Tongue (tissue), 2 donors: ENCODE data around the gene PEAK1. TPM values are rescaled to one million over a fixed set of nuclear protein-coding genes. Genes with fewer than 3 reads are reported as not detected.

Experiments used
- DNase-seq: peaks from one replicate; pipeline ENCODE4 v3.0.0-alpha.2; 2015
- total RNA-seq: library from RNA; depleted of rRNA; stranded (reverse); fragments of >200 nt; gene quantifications from one replicate; pipeline ENCODE4 v1.2.3, GENCODE V29; 2014

The PEAK1 gene
- total RNA-seq, 1 donor from 2014 or later: 77.6 TPM

- DNase-seq: no peak
Observed at GRCh38 chr15:77126529-77127326, 293.2 kb downstream of the PEAK1 start.

DNA sequence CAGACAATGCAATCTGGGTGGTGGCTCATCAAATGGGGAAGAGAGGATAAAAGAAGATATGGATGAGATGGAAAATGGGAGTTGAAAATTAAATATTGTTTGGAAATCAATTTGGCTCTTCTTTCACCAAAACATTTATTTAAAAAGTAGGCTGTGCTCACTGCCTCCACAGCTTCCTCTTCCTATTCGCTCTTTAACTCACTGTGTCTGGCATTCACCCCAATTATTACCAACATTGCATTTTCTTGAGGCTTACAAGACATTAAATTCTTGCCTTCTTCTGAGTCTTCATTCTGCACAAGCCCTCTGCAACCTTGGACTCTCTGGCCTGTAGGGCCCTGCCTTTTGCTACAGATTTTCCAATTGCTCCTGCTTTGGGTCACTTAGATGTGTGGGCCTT, 296.1 kb downstream of the PEAK1 start:
- DNase-seq: no peak

DNA sequence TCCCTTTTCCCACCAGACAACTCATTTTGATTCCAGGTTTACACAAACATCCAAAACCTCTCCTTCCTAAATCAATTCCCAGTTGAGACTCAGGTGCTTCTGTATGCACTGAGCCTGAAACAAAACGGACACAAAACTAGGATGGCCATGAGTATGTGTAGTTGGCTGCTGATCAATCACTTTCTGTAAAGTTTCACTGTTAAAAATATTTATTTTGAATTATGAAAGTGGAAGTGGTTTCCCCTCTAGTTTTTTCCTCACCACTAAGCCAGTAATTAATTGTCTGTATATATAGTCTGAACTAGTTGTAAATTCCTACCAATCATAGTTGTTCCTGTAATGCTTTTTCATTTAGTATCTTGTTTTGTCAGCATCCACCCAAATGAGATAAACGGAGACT, 297.3 kb downstream of the PEAK1 start:
- no peak for DNase-seq

DNA sequence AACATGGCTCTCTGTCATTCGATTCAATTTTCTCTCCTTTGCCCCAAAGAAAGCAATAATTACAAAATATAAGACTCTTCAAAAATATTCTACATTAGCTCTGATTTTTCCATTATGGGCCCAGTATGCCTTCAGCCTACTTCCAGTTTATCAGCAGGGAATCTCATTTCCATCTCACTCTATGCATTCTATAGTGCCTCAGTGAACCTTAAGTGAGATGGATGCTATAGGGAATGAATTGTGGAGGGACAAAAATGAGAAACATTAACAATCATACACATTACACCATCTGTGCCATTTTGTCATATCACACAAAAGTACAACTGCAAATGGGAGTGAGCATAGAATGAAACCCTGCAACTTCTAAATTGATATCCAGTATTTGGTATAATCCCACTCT, 298.3 kb downstream of the PEAK1 start:
- no peak for DNase-seq

DNA sequence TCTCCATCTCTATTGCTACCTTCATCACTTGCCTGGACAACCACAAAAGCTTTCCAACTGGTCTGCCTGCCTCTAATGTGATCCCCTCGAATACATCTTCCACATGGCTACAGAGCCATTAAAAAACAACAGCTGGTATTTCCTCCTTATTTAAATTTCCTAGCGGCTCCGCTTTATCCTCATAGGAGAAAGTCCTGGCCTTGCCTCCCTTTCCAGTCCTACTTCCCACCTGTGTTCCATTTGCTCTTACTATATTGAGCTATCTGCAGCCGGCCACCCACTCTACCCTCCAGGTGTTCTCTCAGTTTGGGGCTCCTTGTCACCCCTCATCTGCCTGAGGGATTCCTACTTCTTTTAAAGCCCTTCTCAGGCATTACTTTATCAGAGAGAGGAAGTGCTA, 299.3 kb downstream of the PEAK1 start:
- no peak for DNase-seq

DNA sequence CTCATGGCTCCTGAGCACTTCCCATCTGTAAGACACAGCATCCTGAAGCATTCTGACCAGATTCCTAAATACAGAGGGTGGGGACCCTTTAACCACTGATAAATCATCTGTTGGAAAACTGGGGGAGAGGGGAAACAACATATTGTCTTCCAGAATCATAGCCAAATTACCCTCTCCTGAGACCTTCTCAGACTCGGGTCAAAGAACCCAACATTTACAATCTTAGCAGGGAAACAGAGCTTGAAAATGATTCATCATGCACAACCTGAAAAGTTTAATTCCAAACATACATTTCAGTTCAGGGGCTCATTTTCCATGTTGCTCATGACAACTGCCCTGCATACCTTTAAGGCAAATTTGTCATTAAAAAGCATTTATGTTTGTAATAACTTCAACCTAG, 300.5 kb downstream of the PEAK1 start:
- no peak for DNase-seq

GRCh38 chr15:77118882-77119321, 301.0 kb downstream of the PEAK1 start:
- peak; percentile 88 for DNase-seq

GRCh38 chr15:77115179-77115578, 304.7 kb downstream of the PEAK1 start:
- DNase-seq: no peak

- no peak for DNase-seq
Observed at GRCh38 chr15:77112838-77113504, 306.9 kb downstream of the PEAK1 start.

- no peak for DNase-seq
Observed at GRCh38 chr15:77111789-77112188, 308.1 kb downstream of the PEAK1 start.

DNA sequence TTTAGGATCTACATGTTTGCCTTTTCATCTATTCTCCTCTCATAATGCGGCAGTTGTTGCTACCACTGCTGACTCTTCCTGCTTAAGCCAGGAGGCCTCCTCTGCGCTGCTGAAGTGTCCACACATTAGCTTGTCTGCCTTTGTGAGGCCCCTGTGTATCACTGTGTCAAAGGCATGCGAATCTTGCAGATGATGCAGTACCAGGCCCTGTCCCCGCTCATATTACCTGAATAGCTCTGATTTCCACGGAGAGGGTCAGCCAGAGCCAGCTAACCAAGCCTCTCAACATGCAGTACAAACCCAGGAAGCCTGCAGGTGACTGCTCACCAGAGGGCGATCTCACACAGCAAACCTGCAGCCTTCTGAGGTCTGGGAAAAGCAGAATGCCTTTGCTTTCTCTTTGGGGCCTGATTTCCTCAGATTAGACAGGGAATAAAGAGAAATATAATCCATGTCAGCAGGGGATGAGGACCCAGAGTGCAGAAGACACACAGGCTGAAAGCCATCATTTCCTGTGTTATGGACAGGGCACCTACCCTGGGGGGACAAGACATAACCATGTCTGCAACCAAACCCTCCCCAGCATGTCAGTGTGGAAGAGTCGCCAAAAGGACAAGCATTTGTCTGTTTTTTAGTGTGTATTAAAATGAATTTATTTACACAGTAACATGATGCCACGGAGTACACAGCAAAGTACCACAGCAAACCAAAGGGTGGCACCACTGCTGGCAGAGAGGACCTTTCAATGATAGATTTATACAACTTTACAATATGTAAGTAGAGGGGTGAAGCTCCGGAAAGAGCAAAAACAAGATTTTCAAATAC, 312.2 kb downstream of the PEAK1 start:
- peak; percentile 86 for DNase-seq

GRCh38 chr15:77107068-77107467, 312.8 kb downstream of the PEAK1 start:
- peak; percentile 77 for DNase-seq

GRCh38 chr15:77104155-77104554, 315.7 kb downstream of the PEAK1 start:
- DNase-seq: no peak

DNA sequence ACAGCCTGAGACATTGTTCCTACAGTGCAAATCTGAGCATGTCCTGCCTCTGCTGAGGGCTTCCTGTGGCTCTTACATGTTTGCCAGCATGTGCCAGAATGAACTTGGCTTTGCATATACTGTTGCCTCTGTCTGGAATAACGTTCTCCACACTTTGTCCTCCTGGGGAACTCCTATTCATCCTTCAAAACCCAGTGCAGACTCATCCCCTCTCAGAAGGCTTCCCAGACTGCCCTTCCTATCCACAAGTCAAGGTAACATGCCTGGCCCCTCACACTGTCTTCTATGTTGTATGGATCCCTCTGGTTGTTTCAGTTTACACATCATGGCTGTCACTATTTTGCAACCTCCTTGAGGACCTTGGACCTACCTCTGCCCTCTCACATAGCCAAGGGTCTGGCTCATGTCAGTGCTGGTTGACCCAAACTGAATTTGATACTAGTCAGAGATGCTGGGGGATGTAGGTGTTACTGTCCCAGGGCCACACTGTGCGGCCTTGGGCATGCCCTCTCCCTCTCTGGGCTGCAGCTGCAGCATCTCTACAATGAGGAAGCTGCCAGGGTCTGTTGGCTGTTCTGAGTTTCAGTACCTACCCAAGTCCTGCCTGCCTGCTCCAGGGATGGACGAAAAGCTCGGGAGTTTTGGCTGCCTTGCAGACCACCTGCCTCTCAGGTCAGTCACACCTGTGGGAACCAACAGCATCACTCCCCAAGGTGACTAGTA, 320.0 kb downstream of the PEAK1 start:
- DNase-seq: no peak

DNA sequence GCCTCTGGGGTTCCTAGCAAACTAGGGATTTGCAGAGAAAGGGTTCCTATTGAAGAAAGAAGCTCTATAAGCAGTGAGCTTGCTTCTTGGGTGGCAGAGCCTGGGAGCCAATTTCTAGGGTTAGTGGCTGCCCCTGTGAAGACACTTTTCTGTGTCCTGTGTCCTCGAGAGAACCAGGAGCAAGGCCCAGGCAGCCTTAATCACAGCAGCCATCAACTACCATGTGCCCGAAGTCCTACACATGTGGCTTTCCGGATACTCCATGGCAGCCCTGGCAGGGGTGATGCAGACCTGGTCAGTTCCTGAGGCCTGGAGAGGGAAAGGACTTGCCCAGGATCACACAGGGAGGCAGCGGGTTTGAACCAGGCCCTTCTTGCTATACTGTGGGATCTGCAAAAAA, 321.3 kb downstream of the PEAK1 start:
- no peak for DNase-seq

- no peak for DNase-seq
Observed at GRCh38 chr15:77097921-77098320, 322.0 kb downstream of the PEAK1 start.

- no peak for DNase-seq
Observed at GRCh38 chr15:77097248-77097721, 322.6 kb downstream of the PEAK1 start.

GRCh38 chr15:77096541-77096940, 323.4 kb downstream of the PEAK1 start:
- DNase-seq: no peak

GRCh38 chr15:77096138-77096537, 323.8 kb downstream of the PEAK1 start:
- no peak for DNase-seq

GRCh38 chr15:77094397-77095030, 325.4 kb downstream of the PEAK1 start:
- no peak for DNase-seq

DNA sequence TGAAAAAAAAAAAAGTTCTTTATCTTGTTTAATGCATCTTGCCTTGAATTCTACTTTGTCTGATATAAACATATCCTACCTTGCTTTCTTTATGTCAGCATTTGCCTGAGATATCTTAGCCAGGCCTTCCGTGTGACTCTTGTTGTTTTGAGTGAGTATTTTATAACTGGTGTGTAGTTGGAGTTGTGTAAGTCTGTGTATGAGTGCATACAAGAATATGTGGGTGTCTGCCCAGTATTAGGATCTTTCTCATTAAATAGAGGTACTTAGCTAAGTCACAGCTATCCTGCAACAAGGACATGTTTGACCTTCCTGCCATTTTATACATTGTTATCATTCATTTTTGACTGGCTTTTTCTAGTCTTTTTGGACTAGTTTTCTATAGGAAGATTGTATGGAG, 326.5 kb downstream of the PEAK1 start:
- DNase-seq: no peak

DNA sequence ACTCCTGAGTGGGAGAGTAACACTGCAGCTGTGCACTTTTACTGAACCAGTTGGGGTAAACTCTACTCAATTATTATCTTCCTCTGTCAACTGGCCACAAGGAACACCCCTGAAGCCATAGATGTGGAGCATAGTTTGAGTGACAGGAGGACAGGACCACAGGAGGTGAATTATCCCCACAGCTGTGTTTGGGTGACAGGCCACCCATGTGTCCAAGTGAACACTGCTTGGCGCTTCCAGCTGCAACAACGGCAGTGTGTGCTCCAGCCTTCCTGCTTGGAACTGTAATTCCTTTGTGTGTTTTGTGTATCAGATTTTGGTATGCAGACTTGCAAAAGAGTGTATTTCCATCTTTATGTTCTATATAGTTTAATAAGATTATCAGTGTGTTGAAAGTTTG, 328.8 kb downstream of the PEAK1 start:
- no peak for DNase-seq
